ENCODE data around the gene SPRY2.
A peak's percentile ranks its signal among the peaks of the same experiment; 100 is the strongest.

The SPRY2 gene

GRCh38 chr13:80371840-80372509, 31.0 kb upstream of the SPRY2 start:
- TF ChIP-seq CTCF (IDR thresholded peaks at IDR 0.05), result no peak
- intact Hi-C loops (cut with DNase I; ENCODE audit: low total_unique reads), result no loop called here
- DNase-seq, result no peak

GRCh38 chr13:80367473-80367872, 26.5 kb upstream of the SPRY2 start:
- H3K4me1 ChIP-seq, result no peaks in the 10 kb centered on the region
- intact Hi-C loops (cut with DNase I; ENCODE audit: low total_unique reads), result loop anchor here (10.0 kb wide), 1 partner anchor 593 kb away; no protein-coding TSS in a partner anchor
- DNase-seq, result no peak

More at GRCh38 chr13:80371840-80372509, 31.0 kb upstream of the SPRY2 start:
- H3K4me3 ChIP-seq, result no peak overlapping the region
- no peaks in the 10 kb centered on the region for H3K36me3 ChIP-seq
- H3K27me3 ChIP-seq, result no peaks in the 10 kb centered on the region
- no peak overlapping the region for H3K27ac ChIP-seq
- no peaks in the 10 kb centered on the region for H3K9me3 ChIP-seq
- H3K4me1 ChIP-seq, result no peaks in the 10 kb centered on the region

GRCh38 chr13:80363890-80364503, 23.1 kb upstream of the SPRY2 start:
- intact Hi-C loops (cut with DNase I; ENCODE audit: low total_unique reads), result loop anchor here (10.0 kb wide), 1 partner anchor 589 kb away; no protein-coding TSS in a partner anchor
- H3K36me3 ChIP-seq, result no peaks in the 10 kb centered on the region
- no peaks in the 10 kb centered on the region for H3K9me3 ChIP-seq
- peaks cover 0 to 10% (median 3%) of the 10 kb centered on the region in 4 donors for H3K4me1 ChIP-seq
- H3K27me3 ChIP-seq, result no peaks in the 10 kb centered on the region
- peak; percentile 60 to 79 for TF ChIP-seq CTCF (IDR thresholded peaks at IDR 0.05)
- H3K27ac ChIP-seq, result no peak overlapping the region
- H3K4me3 ChIP-seq, result no peak overlapping the region
- DNase-seq, result no peak

More at GRCh38 chr13:80367473-80367872, 26.5 kb upstream of the SPRY2 start:
- Histone ChIP-seq H3K9me3 (no peaks in the 10 kb centered on the region), H3K4me3 (no peak overlapping the region), H3K36me3 (no peaks in the 10 kb centered on the region), H3K27me3 (no peaks in the 10 kb centered on the region), H3K27ac (no peak overlapping the region)
- TF ChIP-seq CTCF (IDR thresholded peaks at IDR 0.05), result no peak

GRCh38 chr13:80362481-80362880, 21.6 kb upstream of the SPRY2 start:
- intact Hi-C loops (cut with DNase I; ENCODE audit: low total_unique reads), result loop anchor here (10.0 kb wide), 1 partner anchor 588 kb away; no protein-coding TSS in a partner anchor
- Histone ChIP-seq H3K4me1 (peaks cover 0 to 10% (median 3%) of the 10 kb centered on the region in 4 donors), H3K27ac (no peak overlapping the region), H3K27me3 (no peaks in the 10 kb centered on the region), H3K9me3 (no peaks in the 10 kb centered on the region), H3K4me3 (no peak overlapping the region), H3K36me3 (no peaks in the 10 kb centered on the region)
- no peak for DNase-seq
- no peak for TF ChIP-seq CTCF (IDR thresholded peaks at IDR 0.05)

- Histone ChIP-seq H3K4me1 (peaks cover 0 to 10% (median 3%) of the 10 kb centered on the region in 4 donors), H3K9me3 (no peaks in the 10 kb centered on the region), H3K27me3 (no peaks in the 10 kb centered on the region), H3K36me3 (no peaks in the 10 kb centered on the region), H3K27ac (no peak overlapping the region), H3K4me3 (no peak overlapping the region)
- intact Hi-C loops (cut with DNase I; ENCODE audit: low total_unique reads), result loop anchor here (10.0 kb wide), 1 partner anchor 587 kb away; no protein-coding TSS in a partner anchor
- no peak for DNase-seq
- TF ChIP-seq CTCF (IDR thresholded peaks at IDR 0.05), result no peak
These were observed 21.0 kb upstream of the SPRY2 start for GRCh38 chr13:80361883-80362327.
